ENCODE data around the gene CTNNB1. TPM values are rescaled to one million over a fixed set of nuclear protein-coding genes. Genes with fewer than 3 reads are reported as not detected.

CTNNB1 gene
- total and polyA plus RNA-seq, 2 of the 8 experiments (the other 6 are each of a cell fraction or from before 2014, with no cell fraction given) = 356 to 579 TPM

DNA sequence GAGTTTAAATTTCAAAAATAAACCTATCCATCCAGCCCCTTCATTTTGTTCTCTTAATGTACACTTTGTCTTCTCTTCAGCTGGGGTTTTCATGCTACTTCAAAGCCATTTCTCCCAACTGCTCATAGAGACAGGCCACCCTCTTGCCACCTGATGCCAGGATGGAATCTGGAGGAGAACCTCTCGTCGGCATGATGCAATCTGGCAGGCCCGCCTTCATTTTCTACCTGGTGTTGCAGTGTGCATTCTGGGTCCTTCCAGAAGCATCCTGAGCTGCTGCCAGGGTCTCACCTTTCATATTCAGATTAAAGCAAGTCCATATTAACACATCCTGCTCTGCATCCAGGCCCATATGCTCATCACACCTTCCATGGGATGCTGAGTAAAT, 60.8 kb downstream of the CTNNB1 start (continued):
- TF ChIP-seq CBX5 (IDR thresholded peaks at IDR 0.05; ENCODE audit: low read depth, low read length) (no peak), CBX8 (IDR thresholded peaks at IDR 0.05; ENCODE audit: borderline replicate concordance, low read depth, low read length) (no peak), POU5F1 (IDR thresholded peaks at IDR 0.05; ENCODE audit: low read depth, low read length) (no peak), CHD2 (IDR thresholded peaks at IDR 0.05; ENCODE audit: low read length) (no peak), KDM4A (IDR thresholded peaks at IDR 0.05; ENCODE audit: low read depth, low read length, severe bottlenecking) (no peak)
- TF ChIP-seq, protein P1, sequence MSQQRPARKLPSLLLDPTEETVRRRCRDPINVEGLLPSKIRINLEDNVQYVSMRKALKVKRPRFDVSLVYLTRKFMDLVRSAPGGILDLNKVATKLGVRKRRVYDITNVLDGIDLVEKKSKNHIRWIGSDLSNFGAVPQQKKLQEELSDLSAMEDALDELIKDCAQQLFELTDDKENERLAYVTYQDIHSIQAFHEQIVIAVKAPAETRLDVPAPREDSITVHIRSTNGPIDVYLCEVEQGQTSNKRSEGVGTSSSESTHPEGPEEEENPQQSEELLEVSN (IDR thresholded peaks at IDR 0.05) = no peak

All from H1 (cell line).